Caco-2 (cell line): ENCODE data around the gene C6orf163. TPM values are rescaled to one million over a fixed set of nuclear protein-coding genes. Genes with fewer than 3 reads are reported as not detected.

Source experiments
- BruUV-seq: library from RNA; stranded (reverse); fragments of 400-500 nt; replicated peaks from 2 replicates; lab custom pipeline; 2021; lab: Mats Ljungman, UMichigan
- CTCF ChIA-PET: fragments of 300-600 bp; sonication (Branson Sonifier 250); formaldehyde crosslinking; loops from one replicate; lab custom pipeline; 2022; ENCODE audit warnings: antibody characterized with exemption; lab: Charles Lee
- POLR2A ChIA-PET: fragments of 300-600 bp; sonication (Branson Sonifier 250); formaldehyde crosslinking; loops from one replicate; lab custom pipeline; 2022; ENCODE audit warnings: antibody characterized with exemption; lab: Charles Lee
- DNase-seq, 2 experiments: peaks; one replicate each; pipeline versions ENCODE4 v3.0.0 to v3.0.0-alpha.2; 2020 to 2022
- H3K27me3 ChIP-seq: replicated peaks from 2 replicates; pipeline ENCODE4 v1.6.0; 2011; ENCODE audit warnings: low read length; ENCODE audit not compliant: control insufficient read depth, insufficient read depth
- H3K36me3 ChIP-seq: 2 replicates; pipeline ENCODE4 v1.5.1; 2011; ENCODE audit warnings: low read length; ENCODE audit not compliant: control insufficient read depth, insufficient read depth
- H3K4me1 ChIP-seq: fragments of 250-450 bp; sonication (Bioruptor Pico); 2 replicates; pipeline ENCODE4 v1.5.1; 2020; ENCODE audit warnings: mild to moderate bottlenecking
- H3K4me3 ChIP-seq: 2 replicates; pipeline ENCODE4 v1.5.1; 2011; ENCODE audit warnings: low read depth, mild to moderate bottlenecking, control low read depth, low read length
- H3K9me3 ChIP-seq: fragments of 250-450 bp; sonication (Bioruptor Pico); 2 replicates; pipeline ENCODE4 v1.5.1; 2020; ENCODE audit warnings: mild to moderate bottlenecking, moderate library complexity
- H3K27ac Mint-ChIP-seq: one replicate; pipeline ENCODE4 v1.8.0; 2022; ENCODE audit warnings: mixed read lengths; ENCODE audit not compliant: unreplicated experiment
- H3K27me3 Mint-ChIP-seq: one replicate; pipeline ENCODE4 v1.8.0; 2022; ENCODE audit warnings: mixed read lengths; ENCODE audit not compliant: insufficient read depth, unreplicated experiment
- H3K36me3 Mint-ChIP-seq: one replicate; pipeline ENCODE4 v1.8.0; 2022; ENCODE audit warnings: mild to moderate bottlenecking, mixed read lengths; ENCODE audit not compliant: insufficient read depth, unreplicated experiment
- H3K4me1 Mint-ChIP-seq: one replicate; pipeline ENCODE4 v1.8.0; 2022; ENCODE audit warnings: low read depth, mixed read lengths; ENCODE audit not compliant: unreplicated experiment
- H3K4me3 Mint-ChIP-seq: one replicate; pipeline ENCODE4 v1.8.0; 2022; ENCODE audit warnings: mild to moderate bottlenecking, moderate library complexity, mixed read lengths; ENCODE audit not compliant: unreplicated experiment
- H3K9me3 Mint-ChIP-seq: one replicate; pipeline ENCODE4 v1.8.0; 2022; ENCODE audit warnings: mixed read lengths; ENCODE audit not compliant: unreplicated experiment
- CTCF ChIP-seq, 2 experiments: fragments of 200-600 bp in 1 of 2; IDR thresholded peaks; 1 replicate in 1 of 2; 2 replicates in 1 of 2; pipeline versions ENCODE4 v1.5.1 to v1.8.0; 2011 to 2022; ENCODE audit warnings: antibody characterized with exemption in 1 of 2, control low read depth in 1 of 2, inconsistent platforms in 1 of 2, low read depth in 1 of 2, low read length in 1 of 2, mild to moderate bottlenecking in 1 of 2, moderate library complexity in 1 of 2; ENCODE audit not compliant: insufficient read depth in 1 of 2, severe bottlenecking in 1 of 2, unreplicated experiment in 1 of 2
- intact Hi-C: fragments of 100-400 bp; cut with micrococcal nuclease; formaldehyde crosslinking; loops from one replicate; pipeline ENCODE4 v1.10.0; 2022; ENCODE audit not compliant: unreplicated experiment
- total RNA-seq: library from RNA; stranded (reverse); gene quantifications from 2 replicates; pipeline ENCODE4 v1.2.3, GENCODE V29; 2022

C6orf163 gene
- total RNA-seq, 1 experiment from 2014 or later = 2.3 TPM

DNA sequence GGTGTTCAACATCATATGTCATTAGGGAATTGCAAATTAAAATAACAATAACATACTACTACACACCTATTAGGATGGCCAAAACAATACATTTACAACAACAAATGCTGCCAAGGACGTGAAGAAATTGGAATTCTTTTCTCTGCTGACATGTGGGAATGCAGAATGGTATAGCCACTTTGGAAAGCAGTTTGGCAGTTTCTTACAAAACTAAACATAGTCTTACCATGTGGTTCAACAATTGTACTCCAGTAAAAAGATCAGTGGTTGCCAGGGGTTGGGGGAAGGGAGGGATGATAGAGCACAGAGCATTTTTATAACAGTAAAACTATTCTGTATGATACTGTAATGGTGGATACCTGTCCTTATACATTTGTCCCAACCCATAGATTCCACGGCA lies 50.8 kb downstream of the C6orf163 start:
- Mint-ChIP-seq H3K4me1 (no peaks in the 10 kb centered on the region), H3K27ac (no peak overlapping the region), H3K36me3 (no peaks in the 10 kb centered on the region), H3K27me3 (peaks cover 6% of the 10 kb centered on the region), H3K9me3 (no peaks in the 10 kb centered on the region), H3K4me3 (no peak overlapping the region)
- Histone ChIP-seq H3K9me3 (no peaks in the 10 kb centered on the region), H3K36me3 (no peaks in the 10 kb centered on the region), H3K27me3 (no peaks in the 10 kb centered on the region), H3K4me1 (no peaks in the 10 kb centered on the region), H3K4me3 (no peak overlapping the region)
- no peak for TF ChIP-seq CTCF (IDR thresholded peaks at IDR 0.05; ENCODE audit: insufficient read depth in 1 of 2, low read depth in 1 of 2, low read length in 1 of 2, severe bottlenecking in 1 of 2, unreplicated experiment in 1 of 2)
- ChIA-PET POLR2A (no interaction called here), CTCF (no interaction called here)
- BruUV-seq = no TSS peak
- no peak for DNase-seq
- intact Hi-C loops = no loop called here

DNA sequence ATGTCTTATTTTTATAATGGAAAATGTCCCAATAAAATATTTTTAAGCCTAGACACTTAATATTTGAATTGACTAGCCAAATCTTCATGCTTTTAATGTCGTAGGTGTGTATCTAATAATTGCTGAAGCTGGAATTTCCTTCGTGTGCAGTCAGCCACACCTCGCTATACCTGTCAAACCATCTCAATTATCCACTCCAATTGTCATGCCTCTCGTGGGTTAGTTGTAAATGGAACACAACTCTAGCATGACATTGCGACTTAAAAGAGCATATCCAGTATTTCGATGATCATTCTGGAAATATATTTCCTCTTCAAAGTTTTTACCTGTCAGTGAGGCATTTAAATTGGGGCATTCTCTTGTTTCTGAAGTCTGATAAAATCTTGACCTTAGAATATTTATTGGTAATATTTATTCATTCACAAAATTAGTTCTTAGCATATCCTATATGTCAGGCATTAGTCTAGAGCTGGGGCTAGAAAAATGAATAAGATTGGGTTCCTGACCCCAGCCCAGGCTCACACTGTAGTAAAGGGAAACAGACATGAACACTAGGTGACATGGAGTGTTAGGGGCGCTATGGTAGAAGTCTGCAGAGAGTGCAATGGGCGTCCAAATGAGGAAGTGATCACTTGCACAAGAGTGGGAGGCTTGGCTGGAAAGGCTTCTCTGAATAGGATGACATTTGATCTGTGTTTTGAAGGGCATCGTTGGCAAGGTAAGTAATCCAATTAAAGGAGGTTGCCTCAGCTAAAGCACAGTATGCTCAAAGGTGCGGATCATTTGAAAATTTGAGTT lies 52.2 kb downstream of the C6orf163 start:
- POLR2A ChIA-PET = no interaction called here
- CTCF ChIA-PET = no interaction called here
- Mint-ChIP-seq H3K4me1 (no peaks in the 10 kb centered on the region), H3K36me3 (no peaks in the 10 kb centered on the region), H3K4me3 (no peak overlapping the region), H3K27me3 (peaks cover 7% of the 10 kb centered on the region), H3K27ac (no peak overlapping the region), H3K9me3 (no peaks in the 10 kb centered on the region)
- TF ChIP-seq CTCF (IDR thresholded peaks at IDR 0.05; ENCODE audit: insufficient read depth in 1 of 2, low read depth in 1 of 2, low read length in 1 of 2, severe bottlenecking in 1 of 2, unreplicated experiment in 1 of 2) = no peak
- Histone ChIP-seq H3K27me3 (no peaks in the 10 kb centered on the region), H3K4me1 (no peaks in the 10 kb centered on the region), H3K4me3 (no peak overlapping the region), H3K9me3 (no peaks in the 10 kb centered on the region), H3K36me3 (no peaks in the 10 kb centered on the region)
- intact Hi-C loops = no loop called here
- BruUV-seq = no TSS peak
- no peak for DNase-seq

- Mint-ChIP-seq H3K27ac (no peak overlapping the region), H3K4me3 (no peak overlapping the region), H3K36me3 (no peaks in the 10 kb centered on the region), H3K9me3 (no peaks in the 10 kb centered on the region), H3K4me1 (no peaks in the 10 kb centered on the region), H3K27me3 (peaks cover 8% of the 10 kb centered on the region)
- TF ChIP-seq CTCF (IDR thresholded peaks at IDR 0.05; ENCODE audit: insufficient read depth in 1 of 2, low read depth in 1 of 2, low read length in 1 of 2, severe bottlenecking in 1 of 2, unreplicated experiment in 1 of 2) = no peak
- Histone ChIP-seq H3K4me1 (no peaks in the 10 kb centered on the region), H3K4me3 (no peak overlapping the region), H3K27me3 (no peaks in the 10 kb centered on the region), H3K9me3 (no peaks in the 10 kb centered on the region), H3K36me3 (no peaks in the 10 kb centered on the region)
- ChIA-PET CTCF (no interaction called here), POLR2A (no interaction called here)
- no peak for DNase-seq
- no TSS peak for BruUV-seq
- intact Hi-C loops = no loop called here
Measured at GRCh38 chr6:87397656-87398055, 53.0 kb downstream of the C6orf163 start.
